Psoas muscle (tissue), 8 donors: ENCODE measurements around the gene TTC27. TPM values are rescaled to one million over a fixed set of nuclear protein-coding genes. Genes with fewer than 3 reads are reported as not detected.

ENCODE experiments used
- ATAC-seq, 4 donors: fragments of 200-7000 bp; cut with Tn5 transposase; one replicate each; pipeline ENCODE4 v1.9.1; 2020; ENCODE audit warnings: moderate library complexity in 3 of 4, mild to moderate bottlenecking in 2 of 4
- DNase-seq, 2 donors: peaks; one replicate each; pipeline ENCODE4 v3.0.0-alpha.2; 2020
- H3K27ac ChIP-seq: fragments of 200-600 bp; one replicate; pipeline ENCODE4 v1.8.0; 2022
- H3K27me3 ChIP-seq, 3 donors: fragments of 200-600 bp in 1 of 3; one replicate each; pipeline versions ENCODE4 v1.6.1 to v1.8.0; 2013 to 2022; ENCODE audit warnings: low read length in 2 of 3, mild to moderate bottlenecking in 2 of 3, moderate library complexity in 1 of 3; ENCODE audit not compliant: insufficient read depth in 3 of 3
- H3K36me3 ChIP-seq, 2 donors: fragments of 200-600 bp in 1 of 2; one replicate each; pipeline versions ENCODE4 v1.6.1 to v1.8.0; 2013 to 2022; ENCODE audit warnings: low read depth in 1 of 2, mild to moderate bottlenecking in 1 of 2, moderate library complexity in 1 of 2; ENCODE audit not compliant: insufficient read depth in 1 of 2
- H3K4me1 ChIP-seq: fragments of 200-600 bp; one replicate; pipeline ENCODE4 v1.8.0; 2022
- H3K4me3 ChIP-seq: fragments of 200-600 bp; one replicate; pipeline ENCODE4 v1.8.0; 2022; ENCODE audit warnings: mild to moderate bottlenecking
- H3K9me3 ChIP-seq: fragments of 200-600 bp; one replicate; pipeline ENCODE4 v1.8.0; 2022
- CTCF ChIP-seq: fragments of 200-600 bp; IDR thresholded peaks from one replicate; pipeline ENCODE4 v1.8.0; 2022; ENCODE audit warnings: antibody characterized with exemption
- WGBS, 3 donors: extraction: QIAGEN DNeasy Blood & Tissue Kit; methylation state at CpG; one replicate each; pipeline versions ENCODE4 v1.1.6 to v1.1.7; 2013; 5-methylcytosine and 5-hydroxymethylcytosine counted together
- intact Hi-C, 2 donors: fragments of 100-400 bp; cut with DNase I; formaldehyde crosslinking; loops; one replicate each; pipeline versions ENCODE4 v1.11.0 to v1.14.2; 2022
- polyA plus RNA-seq, 3 donors: library from polyadenylated mRNA; stranded (reverse); fragments of 200-250 nt; gene quantifications; one replicate each; pipeline ENCODE4 v1.2.3, GENCODE V29; 2013
- total RNA-seq, 4 donors: library from RNA; stranded (reverse); fragmentation: NEBNext Ultra II Directional in 2 of 4; extraction: Animal tissue kit (Norgen Biotek cat#: 25700) in 2 of 4; gene quantifications; one replicate each; pipeline versions ENCODE4 v1.2.1 to v1.2.4, GENCODE V29; 2021 to 2023
- donor health status: healthy with polysubstance abuse.
- donor health status: DM: no; HTN: no; CAD: no; lungs with moderate emphysema.
- donor health status: Bipolar disorder and iron deficiency.
- donor health status: healthy.
- donor health status: DM: yes; HTN: yes; CAD: no.
- donor health status: DM: no; HTN: no; CAD: no.
- donor health status: DM: no; HTN: no; CAD: no.
- donor health status: DM: yes; HTN: yes; CAD: no.

TTC27 gene
- total and polyA plus RNA-seq, 7 donors = 8.7 to 15.4 (median 12.2) TPM

- TF ChIP-seq CTCF = no peak
- ATAC-seq = peak; percentile 11 to 48 (median 19)
- peaks cover 30% of the 10 kb centered on the region for H3K4me1 ChIP-seq
- H3K27me3 ChIP-seq = no peaks in the 10 kb centered on the region
- H3K27ac ChIP-seq = peak overlapping the region; percentile 64
- no peak for DNase-seq
- no peaks in the 10 kb centered on the region for H3K9me3 ChIP-seq
- H3K4me3 ChIP-seq = no peak overlapping the region
- H3K36me3 ChIP-seq = no peaks in the 10 kb centered on the region
- 86 to 96% (median 93%) methylated on average over 2 of the region's 2 CpGs for WGBS, 3 donors
- intact Hi-C loops = no loop called here
Observed at GRCh38 chr2:32719430-32719829, 91.6 kb downstream of the TTC27 start.

GRCh38 chr2:32719933-32720716 is 92.3 kb downstream of the TTC27 start:
- ATAC-seq (peak; percentile 53 to 88 (median 81)), DNase-seq (no peak)
- Histone ChIP-seq H3K4me3 (peak overlapping the region; percentile 10), H3K27ac (peak overlapping the region; percentile 64), H3K4me1 (peaks cover 27% of the 10 kb centered on the region), H3K9me3 (no peaks in the 10 kb centered on the region), H3K27me3 (no peaks in the 10 kb centered on the region), H3K36me3 (no peaks in the 10 kb centered on the region)
- intact Hi-C loops = no loop called here
- TF ChIP-seq CTCF = no peak
- WGBS, 3 donors = 17 to 35% (median 30%) methylated on average over 1 of the region's 1 CpG

GRCh38 chr2:32720771-32721170 is 92.9 kb downstream of the TTC27 start:
- DNase-seq = no peak
- intact Hi-C loops = no loop called here
- Histone ChIP-seq H3K4me1 (peaks cover 21% of the 10 kb centered on the region), H3K36me3 (peaks cover 0 to 3% of the 10 kb centered on the region in 2 donors), H3K27me3 (no peaks in the 10 kb centered on the region), H3K4me3 (no peak overlapping the region), H3K9me3 (no peaks in the 10 kb centered on the region), H3K27ac (peak overlapping the region; percentile 64)
- ATAC-seq = no peak
- TF ChIP-seq CTCF = no peak
- WGBS, 3 donors = 94 to 96% (median 96%) methylated on average over 4 of the region's 4 CpGs

GRCh38 chr2:32721376-32721775 is 93.5 kb downstream of the TTC27 start:
- ATAC-seq (no peak), DNase-seq (no peak)
- no peak overlapping the region for H3K27ac ChIP-seq
- no peaks in the 10 kb centered on the region for H3K9me3 ChIP-seq
- peaks cover 21% of the 10 kb centered on the region for H3K4me1 ChIP-seq
- WGBS, 3 donors = 96 to 100% (median 97%) methylated on average over 1 of the region's 1 CpG
- peaks cover 0 to 3% of the 10 kb centered on the region in 2 donors for H3K36me3 ChIP-seq
- intact Hi-C loops = no loop called here
- no peak for TF ChIP-seq CTCF
- H3K27me3 ChIP-seq = no peaks in the 10 kb centered on the region
- no peak overlapping the region for H3K4me3 ChIP-seq
